ENCODE data around the gene WWOX. TPM values are rescaled to one million over a fixed set of nuclear protein-coding genes. Genes with fewer than 3 reads are reported as not detected.
A peak's percentile ranks its signal among the peaks of the same experiment; 100 is the strongest.

The WWOX gene
- total RNA-seq, 4 donors from 2014 or later, result 76.8 to 102 (median 83.6) TPM

- peaks cover 0 to 17% (median 2%) of the 10 kb centered on the region in 4 donors for H3K4me1 ChIP-seq
- no peak overlapping the region for H3K27ac ChIP-seq
- no peaks in the 10 kb centered on the region for H3K9me3 ChIP-seq
- H3K36me3 ChIP-seq, result no peaks in the 10 kb centered on the region
- H3K4me3 ChIP-seq, result no peak overlapping the region
- H3K27me3 ChIP-seq, result no peaks in the 10 kb centered on the region
- 56 to 58% methylated on average over 3 of the region's 3 CpGs for WGBS, 2 donors
- no peak for DNase-seq (ENCODE audit: low spot score in 2 of 2)
- no peak for TF ChIP-seq EP300 (IDR thresholded peaks at IDR 0.05)
- no peak for TF ChIP-seq POLR2A (IDR thresholded peaks at IDR 0.05)
- TF ChIP-seq CTCF (IDR thresholded peaks at IDR 0.05), result no peak
Observed at GRCh38 chr16:78230832-78231231, 131.4 kb downstream of the WWOX start.

GRCh38 chr16:78235168-78235800, 135.8 kb downstream of the WWOX start:
- Histone ChIP-seq H3K36me3 (no peaks in the 10 kb centered on the region), H3K4me3 (no peak overlapping the region), H3K27me3 (no peaks in the 10 kb centered on the region), H3K4me1 (peaks cover 0 to 24% (median 2%) of the 10 kb centered on the region in 4 donors), H3K9me3 (no peaks in the 10 kb centered on the region), H3K27ac (no peak overlapping the region)
- TF ChIP-seq CTCF (IDR thresholded peaks at IDR 0.05) (peak; percentile 62 to 83 (median 71)), EP300 (IDR thresholded peaks at IDR 0.05) (no peak), POLR2A (IDR thresholded peaks at IDR 0.05) (no peak)
- DNase-seq (ENCODE audit: low spot score in 2 of 2), result peak; percentile 41 to 61
- 50 to 51% methylated on average over 9 of the region's 9 CpGs for WGBS, 2 donors

GRCh38 chr16:78235876-78236275, 136.4 kb downstream of the WWOX start:
- WGBS, 2 donors, result 79 to 99% methylated on average over 4 of the region's 4 CpGs
- H3K27ac ChIP-seq, result no peak overlapping the region
- H3K4me3 ChIP-seq, result no peak overlapping the region
- no peaks in the 10 kb centered on the region for H3K27me3 ChIP-seq
- H3K4me1 ChIP-seq, result peaks cover 0 to 22% (median 2%) of the 10 kb centered on the region in 4 donors
- no peak for TF ChIP-seq POLR2A (IDR thresholded peaks at IDR 0.05)
- no peak for TF ChIP-seq CTCF (IDR thresholded peaks at IDR 0.05)
- TF ChIP-seq EP300 (IDR thresholded peaks at IDR 0.05), result no peak
- no peaks in the 10 kb centered on the region for H3K36me3 ChIP-seq
- no peaks in the 10 kb centered on the region for H3K9me3 ChIP-seq
- no peak for DNase-seq (ENCODE audit: low spot score in 2 of 2)

- Histone ChIP-seq H3K27me3 (no peaks in the 10 kb centered on the region), H3K4me1 (peaks cover 0 to 35% (median 6%) of the 10 kb centered on the region in 4 donors), H3K9me3 (no peaks in the 10 kb centered on the region), H3K4me3 (no peak overlapping the region), H3K27ac (no peak overlapping the region), H3K36me3 (no peaks in the 10 kb centered on the region)
- no peak for TF ChIP-seq POLR2A (IDR thresholded peaks at IDR 0.05)
- TF ChIP-seq EP300 (IDR thresholded peaks at IDR 0.05), result no peak
- TF ChIP-seq CTCF (IDR thresholded peaks at IDR 0.05), result no peak
- 59 to 67% methylated on average over 2 of the region's 2 CpGs for WGBS, 2 donors
- DNase-seq (ENCODE audit: low spot score in 2 of 2), result no peak
Observed at GRCh38 chr16:78237841-78238240, 138.4 kb downstream of the WWOX start.

- DNase-seq (ENCODE audit: low spot score in 2 of 2), result no peak
- Histone ChIP-seq H3K9me3 (no peaks in the 10 kb centered on the region), H3K27ac (no peak overlapping the region), H3K4me3 (no peak overlapping the region), H3K27me3 (no peaks in the 10 kb centered on the region), H3K4me1 (peaks cover 0 to 29% (median 4%) of the 10 kb centered on the region in 4 donors), H3K36me3 (no peaks in the 10 kb centered on the region)
- 86 to 89% methylated on average over 13 of the region's 13 CpGs for WGBS, 2 donors
- TF ChIP-seq POLR2A (IDR thresholded peaks at IDR 0.05) (no peak), CTCF (IDR thresholded peaks at IDR 0.05) (no peak), EP300 (IDR thresholded peaks at IDR 0.05) (no peak)
Observed at GRCh38 chr16:78240459-78241222, 141.2 kb downstream of the WWOX start.
